Measurements from ENCODE around the gene TRIM7. TPM values are rescaled to one million over a fixed set of nuclear protein-coding genes. Genes with fewer than 3 reads are reported as not detected.

TRIM7 gene
- total and polyA plus RNA-seq, 12 donors = 0.55 to 6.3 (median 3.8) TPM

DNA sequence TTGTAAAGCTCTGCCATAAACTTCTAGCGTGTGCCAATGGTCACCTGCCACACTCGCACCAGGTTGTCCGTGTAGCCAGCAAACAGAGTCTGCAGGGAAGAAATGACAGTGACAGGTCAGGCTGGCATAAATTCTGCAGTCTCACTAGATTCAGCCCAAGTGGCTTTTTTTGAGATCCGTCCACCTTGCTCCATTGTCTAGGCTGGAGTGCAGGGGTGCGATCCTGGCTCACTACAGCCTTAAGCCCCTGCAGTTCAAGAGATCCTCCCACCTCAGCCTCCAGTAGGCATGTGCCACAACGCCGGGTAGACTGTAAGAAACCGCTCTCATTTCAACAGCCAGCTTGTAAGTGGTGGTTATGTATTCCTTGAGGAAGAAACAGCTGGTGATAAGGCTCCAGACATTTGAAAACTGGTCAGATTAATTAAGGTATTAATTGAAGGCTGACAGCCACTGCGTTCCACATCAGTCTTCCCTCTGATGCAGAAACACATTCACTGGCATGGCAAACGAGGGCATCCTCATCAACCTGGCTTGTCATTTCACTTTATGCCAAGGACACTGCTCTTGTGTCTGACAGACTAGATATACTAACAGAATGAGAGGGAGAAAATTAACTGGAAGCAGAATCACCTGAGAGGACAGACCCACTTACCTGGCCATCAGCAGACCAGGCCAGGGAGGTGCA is 32.1 kb upstream of the TRIM7 start:
- WGBS, 4 donors = 84 to 88% (median 85%) methylated on average over 9 to 10 of the region's 10 CpGs
- Histone ChIP-seq H3K4me3 (no peak overlapping the region), H3K27ac (no peak overlapping the region), H3K9me3 (replicated peaks in 1 of 3) (no peaks in the 10 kb centered on the region), H3K27me3 (no peaks in the 10 kb centered on the region), H3K36me3 (replicated peaks in 1 of 2) (peaks cover 4 to 97% of the 10 kb centered on the region in 2 donors), H3K4me1 (replicated peaks in 1 of 2) (peaks cover 10 to 18% of the 10 kb centered on the region in 2 donors)
- intact Hi-C loops (cut with DNase I) = no loop called here
- no peak for DNase-seq
- no peak for TF ChIP-seq POLR2A (IDR thresholded peaks at IDR 0.05)
- TF ChIP-seq, protein P1, sequence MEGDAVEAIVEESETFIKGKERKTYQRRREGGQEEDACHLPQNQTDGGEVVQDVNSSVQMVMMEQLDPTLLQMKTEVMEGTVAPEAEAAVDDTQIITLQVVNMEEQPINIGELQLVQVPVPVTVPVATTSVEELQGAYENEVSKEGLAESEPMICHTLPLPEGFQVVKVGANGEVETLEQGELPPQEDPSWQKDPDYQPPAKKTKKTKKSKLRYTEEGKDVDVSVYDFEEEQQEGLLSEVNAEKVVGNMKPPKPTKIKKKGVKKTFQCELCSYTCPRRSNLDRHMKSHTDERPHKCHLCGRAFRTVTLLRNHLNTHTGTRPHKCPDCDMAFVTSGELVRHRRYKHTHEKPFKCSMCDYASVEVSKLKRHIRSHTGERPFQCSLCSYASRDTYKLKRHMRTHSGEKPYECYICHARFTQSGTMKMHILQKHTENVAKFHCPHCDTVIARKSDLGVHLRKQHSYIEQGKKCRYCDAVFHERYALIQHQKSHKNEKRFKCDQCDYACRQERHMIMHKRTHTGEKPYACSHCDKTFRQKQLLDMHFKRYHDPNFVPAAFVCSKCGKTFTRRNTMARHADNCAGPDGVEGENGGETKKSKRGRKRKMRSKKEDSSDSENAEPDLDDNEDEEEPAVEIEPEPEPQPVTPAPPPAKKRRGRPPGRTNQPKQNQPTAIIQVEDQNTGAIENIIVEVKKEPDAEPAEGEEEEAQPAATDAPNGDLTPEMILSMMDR (IDR thresholded peaks at IDR 0.05) = no peak

DNA sequence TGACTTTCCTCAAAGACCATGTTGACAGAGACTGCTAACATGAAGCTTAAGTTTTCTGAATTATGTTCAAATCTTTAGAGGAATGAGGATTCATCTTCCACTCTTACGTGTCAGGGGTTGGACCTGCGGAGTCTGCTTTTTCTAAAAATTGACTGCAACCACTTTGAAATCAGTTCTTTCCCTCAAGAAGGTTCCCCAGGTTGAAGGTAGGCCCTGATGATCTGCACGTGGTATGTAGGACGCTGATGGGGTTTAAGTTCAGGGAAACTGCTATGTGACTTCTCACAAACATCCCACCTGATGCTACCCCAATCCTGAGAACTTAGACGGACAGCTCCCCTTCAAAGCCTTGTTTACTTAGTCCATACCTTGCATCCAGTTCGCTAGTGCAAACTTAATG is 31.5 kb upstream of the TRIM7 start:
- intact Hi-C loops (cut with DNase I) = no loop called here
- Histone ChIP-seq H3K9me3 (replicated peaks in 1 of 3) (no peaks in the 10 kb centered on the region), H3K4me3 (no peak overlapping the region), H3K36me3 (replicated peaks in 1 of 2) (peaks cover 4 to 91% of the 10 kb centered on the region in 2 donors), H3K4me1 (replicated peaks in 1 of 2) (peaks cover 4 to 12% of the 10 kb centered on the region in 2 donors), H3K27me3 (no peaks in the 10 kb centered on the region), H3K27ac (no peak overlapping the region)
- 77 to 85% (median 82%) methylated on average over 6 of the region's 6 CpGs for WGBS, 4 donors
- no peak for DNase-seq
- TF ChIP-seq POLR2A (IDR thresholded peaks at IDR 0.05) = no peak
- TF ChIP-seq, protein P1 (IDR thresholded peaks at IDR 0.05) = no peak

DNA sequence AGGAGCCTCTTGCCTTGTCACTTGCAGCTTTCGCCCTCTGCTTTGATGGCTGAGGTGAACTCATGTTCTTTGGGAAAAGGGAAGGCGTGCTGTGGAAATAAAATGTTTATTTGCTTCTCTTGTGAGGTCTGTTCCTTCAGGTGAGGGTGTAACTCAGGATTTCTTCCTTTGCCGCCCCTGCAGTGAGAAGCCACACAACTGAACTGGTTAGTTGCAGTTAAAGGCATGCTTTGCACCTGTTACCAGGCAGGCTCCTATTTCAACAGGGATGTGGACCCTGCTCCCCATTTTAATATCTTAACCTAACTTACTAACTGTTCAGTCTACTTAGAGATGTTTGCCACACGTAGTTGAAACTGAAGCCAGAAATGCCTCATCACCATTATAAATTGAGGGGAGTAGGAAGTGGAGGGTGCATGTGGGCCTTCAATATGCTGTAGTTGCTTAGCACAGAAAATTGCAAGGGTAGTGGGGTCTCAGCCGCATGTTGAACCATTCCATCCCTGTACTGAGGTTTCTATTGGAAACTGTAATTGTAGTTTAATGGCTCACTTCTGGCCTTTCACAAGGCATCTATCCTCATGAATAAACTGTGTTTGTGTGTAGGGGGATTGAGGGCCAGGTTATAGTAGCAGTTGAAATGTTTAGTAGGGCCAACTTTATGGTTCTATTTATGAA is 30.8 kb upstream of the TRIM7 start:
- peaks cover 4 to 91% of the 10 kb centered on the region in 2 donors for H3K36me3 ChIP-seq (replicated peaks in 1 of 2)
- no peak for DNase-seq
- no peaks in the 10 kb centered on the region for H3K9me3 ChIP-seq (replicated peaks in 1 of 3)
- TF ChIP-seq POLR2A (IDR thresholded peaks at IDR 0.05) = no peak
- TF ChIP-seq, protein P1 (IDR thresholded peaks at IDR 0.05) = no peak
- WGBS, 4 donors = 67 to 85% (median 77%) methylated on average over 5 of the region's 5 CpGs
- H3K4me1 ChIP-seq (replicated peaks in 1 of 2) = peaks cover 0 to 6% of the 10 kb centered on the region in 2 donors
- no peak overlapping the region for H3K27ac ChIP-seq
- intact Hi-C loops (cut with DNase I) = no loop called here
- H3K4me3 ChIP-seq = no peak overlapping the region
- no peaks in the 10 kb centered on the region for H3K27me3 ChIP-seq

DNA sequence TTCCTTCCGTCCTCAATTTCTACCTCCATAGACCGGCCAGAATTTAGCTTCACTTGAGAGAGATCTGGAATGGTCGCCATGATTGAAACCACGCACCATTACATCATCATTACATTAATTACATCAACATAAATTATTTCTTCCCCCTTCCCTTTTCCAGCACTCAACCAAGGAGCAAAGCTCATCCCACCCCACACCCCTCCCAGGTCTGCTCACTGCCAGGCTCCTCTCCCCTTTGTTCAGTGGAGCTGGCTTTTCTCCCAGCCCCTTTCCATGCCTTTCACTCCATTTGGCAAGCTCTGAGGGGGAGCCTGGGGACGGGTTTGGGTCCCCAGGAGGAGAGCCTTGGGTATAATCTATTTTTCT is 30.3 kb upstream of the TRIM7 start:
- no peak for TF ChIP-seq POLR2A (IDR thresholded peaks at IDR 0.05)
- TF ChIP-seq, protein P1 (IDR thresholded peaks at IDR 0.05) = no peak
- intact Hi-C loops (cut with DNase I) = no loop called here
- H3K27me3 ChIP-seq = no peaks in the 10 kb centered on the region
- DNase-seq = no peak
- peaks cover 0 to 6% of the 10 kb centered on the region in 2 donors for H3K4me1 ChIP-seq (replicated peaks in 1 of 2)
- H3K9me3 ChIP-seq (replicated peaks in 1 of 3) = no peaks in the 10 kb centered on the region
- peaks cover 4 to 89% of the 10 kb centered on the region in 2 donors for H3K36me3 ChIP-seq (replicated peaks in 1 of 2)
- H3K27ac ChIP-seq = no peak overlapping the region
- no peak overlapping the region for H3K4me3 ChIP-seq
- WGBS, 4 donors = 75 to 87% (median 84%) methylated on average over 5 of the region's 5 CpGs

Measured in adrenal gland (tissue), 12 donors.